NCI-H1930 (cell line): Measurements from ENCODE around the gene BHMT.
A peak's percentile ranks its signal among the peaks of the same experiment; 100 is the strongest.

Source experiments
- DNase-seq, 2 experiments: peaks; one replicate each; lab custom pipeline; 2025; lab: John Stamatoyannopoulos, UW

The BHMT gene, protein sequence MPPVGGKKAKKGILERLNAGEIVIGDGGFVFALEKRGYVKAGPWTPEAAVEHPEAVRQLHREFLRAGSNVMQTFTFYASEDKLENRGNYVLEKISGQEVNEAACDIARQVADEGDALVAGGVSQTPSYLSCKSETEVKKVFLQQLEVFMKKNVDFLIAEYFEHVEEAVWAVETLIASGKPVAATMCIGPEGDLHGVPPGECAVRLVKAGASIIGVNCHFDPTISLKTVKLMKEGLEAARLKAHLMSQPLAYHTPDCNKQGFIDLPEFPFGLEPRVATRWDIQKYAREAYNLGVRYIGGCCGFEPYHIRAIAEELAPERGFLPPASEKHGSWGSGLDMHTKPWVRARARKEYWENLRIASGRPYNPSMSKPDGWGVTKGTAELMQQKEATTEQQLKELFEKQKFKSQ

DNA sequence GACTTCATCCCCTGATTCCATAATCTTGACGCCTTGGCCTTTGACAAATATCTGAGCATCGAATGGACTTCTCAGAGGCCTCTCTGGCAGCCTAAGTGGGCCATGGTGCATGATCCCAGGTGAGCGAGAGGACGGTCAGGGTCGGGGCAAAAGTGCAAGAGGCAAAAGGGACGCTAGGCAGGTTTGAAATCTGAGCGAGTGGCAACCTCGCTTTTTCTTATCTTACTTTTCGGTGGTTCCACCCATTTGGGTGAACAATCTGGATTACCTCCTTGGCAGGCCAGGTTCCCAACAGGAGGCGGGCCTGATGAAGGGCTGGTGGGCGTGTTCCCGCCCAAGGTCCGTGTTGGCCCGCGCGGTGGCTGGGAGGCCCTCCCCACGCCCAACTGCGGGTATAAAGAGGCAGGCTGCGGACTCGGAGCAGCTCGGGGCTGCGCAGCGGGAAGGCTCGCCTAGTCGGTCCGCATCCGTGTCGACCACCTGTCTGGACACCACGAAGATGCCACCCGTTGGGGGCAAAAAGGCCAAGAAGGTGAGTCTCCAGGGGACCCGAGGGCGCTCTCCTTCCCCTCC, at the start of gene BHMT:
TSS of gene BHMT (plus strand) at position 423 of the 573 bp plus-strand sequence. CDS start at position 500, 77 bp downstream.
- DNase-seq = no peak

DNA sequence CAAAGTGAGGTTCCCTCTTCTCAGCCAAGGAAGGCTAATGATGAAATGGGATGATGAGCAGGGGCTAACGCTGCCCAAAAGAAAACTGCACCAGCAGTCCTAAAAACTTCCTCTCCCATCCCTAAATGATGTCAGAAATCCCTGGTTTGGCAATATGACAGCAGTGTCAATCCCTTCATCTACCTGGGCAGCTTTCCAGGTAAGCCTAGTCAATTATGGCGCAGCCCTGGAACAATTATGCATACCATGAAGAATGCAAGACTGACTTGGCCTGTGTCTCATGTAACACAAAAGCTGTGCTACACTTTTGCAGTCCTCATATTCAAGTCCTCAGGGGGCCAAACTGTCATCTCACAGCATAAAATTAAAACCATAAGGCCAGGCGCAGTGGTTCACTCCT, 49.2 kb upstream of the BHMT start:
- no peak for DNase-seq

DNA sequence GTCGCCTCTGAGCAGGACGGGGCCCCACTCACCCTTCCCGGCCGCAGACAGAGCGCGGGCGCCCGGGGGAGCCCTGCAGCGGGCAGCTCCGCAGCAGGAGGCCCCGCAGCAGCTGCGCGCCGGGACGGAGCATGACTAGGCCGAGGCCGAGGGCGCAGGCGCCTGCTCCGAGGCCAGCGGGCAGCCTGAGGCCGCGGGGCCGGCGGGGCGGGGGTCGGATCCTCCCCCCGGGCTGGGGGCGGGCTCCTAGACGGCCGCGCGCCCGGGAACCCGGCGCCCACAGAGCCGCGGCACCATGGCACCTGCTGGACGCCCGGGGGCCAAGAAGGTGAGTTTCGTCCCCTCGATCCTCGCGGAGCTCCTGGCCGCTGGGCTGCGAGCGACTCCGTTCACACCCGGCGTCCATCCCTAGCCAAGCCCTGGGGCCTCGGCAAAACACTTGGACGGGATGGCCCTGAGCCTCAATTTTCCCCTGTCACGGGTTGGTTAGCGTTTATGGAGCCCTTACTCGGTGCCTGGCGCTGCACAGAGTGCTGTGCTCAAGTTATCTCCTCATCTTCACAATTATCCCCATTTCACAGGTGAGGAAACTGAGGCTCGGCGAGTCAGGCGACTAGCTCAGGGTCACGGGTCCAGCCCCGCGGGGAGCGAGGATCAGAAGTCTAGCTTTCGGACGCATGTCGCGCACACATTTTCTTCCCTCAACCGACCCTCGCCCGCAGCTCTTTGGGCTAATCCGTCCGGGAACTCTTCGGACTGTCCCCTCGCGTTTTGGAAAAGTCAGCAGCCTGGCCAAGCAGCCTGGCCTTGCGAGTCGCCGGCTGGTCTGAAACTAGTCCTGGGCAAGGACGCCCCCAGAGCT, 41.9 kb upstream of the BHMT start, which contains the start of the genes BHMT2 and DMGDH:
TSS of gene BHMT2 (plus strand) at position 280 of the 862 bp plus-strand sequence. CDS start at position 296, 16 bp downstream.
TSS of gene DMGDH (minus strand) at position 187 of the 862 bp plus-strand sequence. CDS start at position 133, 54 bp downstream.
- no peak for DNase-seq

DNA sequence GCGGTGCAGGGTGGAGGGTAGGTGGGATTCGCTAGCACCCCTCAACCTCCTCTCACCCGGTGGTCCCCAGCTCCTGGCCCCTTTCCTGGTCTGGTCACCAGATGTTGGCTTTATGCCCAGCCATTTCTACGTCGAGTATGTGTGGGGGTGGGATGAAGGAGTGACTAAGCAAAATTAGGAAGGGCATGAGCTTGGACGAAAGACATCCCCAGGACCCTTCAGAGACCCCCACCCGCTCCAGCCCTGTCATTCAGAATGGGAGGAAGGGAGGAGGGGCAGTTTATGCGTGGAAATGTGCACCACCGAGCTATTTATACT, 41.3 kb upstream of the BHMT start:
- DNase-seq = no peak

DNA sequence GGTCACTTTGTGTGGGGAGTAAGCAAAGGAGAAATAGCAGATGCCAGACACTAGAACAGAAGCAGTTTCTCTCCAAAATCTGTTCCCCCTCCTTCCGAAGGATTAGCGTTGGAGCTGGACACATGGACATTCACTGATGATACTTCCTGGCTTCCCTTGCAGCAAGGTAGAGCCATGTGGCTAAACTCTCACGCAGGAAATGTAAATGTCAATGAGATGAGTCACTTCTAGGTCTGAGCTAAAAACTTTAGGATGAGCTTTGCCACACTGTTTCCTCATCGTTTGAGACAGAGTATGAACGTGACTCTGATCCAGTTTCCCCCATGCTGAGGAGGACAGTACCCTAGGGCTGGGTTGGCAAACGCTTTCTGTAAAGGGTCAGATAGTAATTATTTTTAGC, 37.0 kb upstream of the BHMT start:
- no peak for DNase-seq

DNA sequence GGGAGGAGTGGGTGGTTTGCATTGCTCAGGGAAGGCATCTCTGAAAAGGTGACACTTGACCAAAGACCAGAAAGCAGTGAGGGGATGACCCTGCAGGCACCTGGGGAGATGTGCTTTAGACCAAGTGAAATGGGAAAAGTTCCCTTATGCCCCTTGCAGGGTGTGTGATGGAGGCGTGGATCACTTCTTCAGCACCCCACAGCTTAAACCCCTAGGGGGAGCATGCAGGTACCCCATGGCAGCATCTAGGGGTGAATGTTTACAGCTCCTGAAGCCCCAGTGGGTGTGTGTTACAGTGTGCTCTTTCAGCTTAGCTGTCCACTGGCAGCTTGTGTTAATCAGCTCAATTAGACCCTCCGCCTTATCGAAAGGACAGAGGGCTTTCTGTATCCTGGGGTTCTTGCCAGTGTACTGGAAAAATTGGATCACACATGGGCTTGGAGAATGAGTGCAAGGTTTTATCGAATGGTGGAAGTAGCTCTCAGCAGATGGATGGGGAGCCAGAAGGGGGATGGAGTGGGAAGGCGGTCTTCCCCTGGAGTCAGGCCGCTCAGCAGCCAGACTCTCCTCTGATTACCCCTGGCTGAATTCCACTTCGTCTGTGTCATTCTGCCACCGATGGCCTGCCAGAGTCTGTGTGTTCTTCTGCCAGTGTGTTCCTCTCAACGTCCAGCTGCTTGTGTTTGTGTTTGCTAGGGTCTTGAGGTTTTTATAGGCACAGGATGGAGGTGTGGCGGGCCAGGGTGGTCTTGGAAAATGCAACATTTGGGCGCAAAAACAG, 35.8 kb upstream of the BHMT start:
- DNase-seq = no peak

DNA sequence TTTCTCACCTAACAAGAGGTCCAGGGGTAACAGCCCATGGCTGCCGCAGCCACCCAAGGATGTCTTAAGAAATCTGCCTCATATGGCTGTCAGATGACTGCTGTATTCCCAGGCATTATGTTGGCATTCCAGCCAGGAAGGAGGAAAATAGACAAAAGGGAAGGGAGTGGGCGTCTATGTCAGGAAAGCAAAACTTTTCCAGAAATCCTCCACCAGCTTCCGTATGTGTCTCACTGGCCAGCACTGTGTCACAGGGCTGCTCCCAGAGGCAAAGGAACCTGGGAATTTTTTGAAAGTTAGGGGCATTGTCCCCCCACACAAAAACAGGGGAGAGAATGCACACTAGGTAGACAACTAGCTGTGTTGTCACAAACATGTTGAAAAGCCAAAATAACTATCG, 34.8 kb upstream of the BHMT start:
- DNase-seq = no peak

DNA sequence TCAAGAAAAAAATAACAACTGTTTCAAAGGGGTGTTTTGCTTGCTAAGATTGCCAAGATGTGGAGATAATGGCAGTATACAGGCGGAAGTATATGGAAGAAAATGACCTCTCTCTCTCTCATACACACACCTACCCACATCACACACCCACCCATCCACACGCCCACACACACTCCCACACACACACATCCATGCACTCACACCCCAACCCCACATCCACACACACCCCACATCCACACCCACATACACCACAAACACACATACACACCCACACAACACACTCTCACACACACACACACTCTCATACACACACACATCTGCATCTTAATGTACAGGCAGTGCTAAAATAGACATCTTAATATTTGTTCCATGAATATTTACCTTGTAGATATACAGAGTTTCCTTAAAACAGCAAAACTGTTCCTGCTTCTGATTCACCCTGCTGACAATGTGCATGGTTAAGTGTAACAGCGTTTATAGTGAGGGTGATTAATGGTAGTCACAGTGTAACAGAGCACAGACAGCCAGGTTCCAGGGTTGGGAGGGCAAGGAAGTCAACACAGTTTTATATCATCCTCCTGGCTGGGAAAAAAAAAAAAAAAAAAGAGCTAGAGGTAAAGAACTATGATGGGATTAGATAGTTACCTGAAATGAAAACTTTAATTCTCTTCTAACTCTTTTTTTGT, 33.8 kb upstream of the BHMT start:
- no peak for DNase-seq

DNA sequence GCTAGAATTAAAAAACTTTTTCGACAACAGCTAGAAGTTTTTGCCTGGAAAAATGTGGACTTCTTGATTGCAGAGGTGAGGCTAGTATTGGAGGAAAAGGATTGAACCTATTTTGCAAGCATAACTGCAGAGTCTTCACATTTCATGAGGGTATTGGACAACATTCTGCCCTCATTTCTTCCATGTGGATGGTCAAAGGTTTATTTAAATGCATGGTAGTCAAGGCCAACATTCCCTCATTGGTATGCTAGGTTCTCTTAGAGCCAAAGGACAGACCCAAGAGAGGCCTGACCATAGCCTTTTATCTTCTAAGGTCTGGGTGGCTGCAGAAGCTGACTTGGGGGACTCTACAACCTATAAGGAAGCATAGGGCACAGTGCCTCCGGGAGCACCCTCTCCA, 30.8 kb upstream of the BHMT start:
- DNase-seq = no peak

DNA sequence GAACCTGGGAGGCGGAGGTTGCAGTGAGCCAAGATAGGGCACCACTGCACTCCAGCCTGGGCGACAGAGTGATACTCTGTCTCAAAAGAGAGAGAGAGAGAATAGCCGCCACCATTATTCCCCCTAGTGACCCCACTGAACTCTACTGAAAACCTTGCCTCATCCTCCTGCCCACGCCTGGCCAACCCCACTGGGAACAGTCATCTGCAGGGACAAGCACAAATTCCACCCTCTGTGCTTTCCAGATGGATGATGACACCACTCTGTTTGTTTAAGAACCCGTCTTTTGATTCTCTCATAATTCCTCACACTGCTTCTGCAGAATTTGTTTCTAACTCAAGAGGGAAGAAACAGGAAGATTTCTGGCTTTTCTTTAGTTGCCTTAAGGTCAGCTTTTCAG, 29.8 kb upstream of the BHMT start:
- no peak for DNase-seq

DNA sequence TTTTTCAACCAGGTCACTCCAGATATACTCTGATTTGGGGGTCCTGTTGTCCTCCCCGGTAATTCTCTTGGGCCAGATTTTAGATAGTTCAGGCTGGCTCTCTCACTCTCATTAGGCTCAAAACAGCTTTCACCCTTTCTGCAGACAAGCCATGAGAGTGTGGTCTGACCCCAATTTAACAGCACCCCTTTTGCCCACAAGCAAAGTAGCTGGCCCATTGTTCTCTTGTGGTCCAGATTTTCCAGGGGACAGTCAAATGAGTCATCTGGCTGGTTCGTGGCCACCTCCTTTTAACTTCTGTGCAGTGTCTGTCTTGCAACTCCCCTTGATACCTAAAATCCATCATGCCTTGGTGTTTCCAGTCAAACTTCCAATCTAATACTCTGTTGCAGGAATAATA, 25.5 kb upstream of the BHMT start:
- DNase-seq = no peak

DNA sequence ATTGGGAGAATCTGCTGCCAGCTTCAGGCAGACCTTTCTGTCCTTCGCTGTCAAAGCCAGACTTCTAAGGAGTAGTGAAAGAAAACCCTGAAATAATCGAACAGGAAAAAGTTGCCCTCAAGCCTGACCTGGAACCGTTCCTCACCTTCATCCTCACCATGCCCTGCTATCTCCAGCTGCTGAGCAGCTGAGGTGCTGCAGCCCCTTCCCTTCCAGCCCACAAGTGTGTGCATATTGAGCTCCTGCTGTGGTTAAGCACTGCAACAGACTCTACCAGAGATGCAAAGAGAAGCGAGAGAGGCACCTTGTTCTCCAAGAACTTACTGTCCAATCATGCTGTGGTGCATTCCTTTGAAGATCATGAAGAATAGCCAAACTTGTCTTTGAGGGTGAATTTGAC, 23.1 kb upstream of the BHMT start:
- no peak for DNase-seq

DNA sequence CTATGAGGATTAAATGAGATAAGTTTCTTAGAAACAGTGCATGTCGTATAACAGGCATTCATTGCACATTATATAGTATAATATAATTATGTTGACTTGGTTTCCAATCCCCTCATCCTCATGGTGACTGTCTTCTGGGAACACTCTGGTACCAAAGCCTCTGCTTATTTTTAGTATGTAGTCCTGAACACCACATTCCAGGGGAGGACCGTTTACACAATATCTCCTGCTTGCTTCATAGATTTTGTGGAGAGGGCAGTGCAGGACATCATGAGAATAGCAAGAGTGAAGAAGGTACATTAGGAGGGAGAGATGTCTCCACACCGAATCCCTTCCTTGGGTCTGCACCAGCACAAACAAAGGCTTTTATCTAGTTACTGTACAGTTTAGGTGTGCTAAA, 20.5 kb upstream of the BHMT start:
- no peak for DNase-seq

DNA sequence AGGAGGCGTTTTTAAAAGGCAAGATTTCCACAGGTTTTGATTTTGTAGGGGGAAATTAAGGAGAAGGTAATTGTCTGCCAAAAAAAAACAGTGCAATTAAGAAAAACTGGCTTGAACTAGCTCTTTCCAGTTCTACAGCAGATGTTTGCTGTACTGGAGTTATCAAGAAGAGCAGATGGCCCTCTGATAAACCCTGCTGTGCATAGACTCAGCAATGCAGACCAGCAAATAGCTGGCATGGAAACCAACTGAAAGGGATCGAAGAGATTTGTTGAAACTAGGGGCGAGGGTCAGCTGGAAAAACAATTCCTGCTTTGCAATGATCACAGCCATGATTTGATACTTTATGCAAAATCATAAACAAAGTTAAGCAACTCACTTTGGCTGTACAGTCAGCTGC, 17.8 kb upstream of the BHMT start:
- DNase-seq = peak; percentile 26 to 42

DNA sequence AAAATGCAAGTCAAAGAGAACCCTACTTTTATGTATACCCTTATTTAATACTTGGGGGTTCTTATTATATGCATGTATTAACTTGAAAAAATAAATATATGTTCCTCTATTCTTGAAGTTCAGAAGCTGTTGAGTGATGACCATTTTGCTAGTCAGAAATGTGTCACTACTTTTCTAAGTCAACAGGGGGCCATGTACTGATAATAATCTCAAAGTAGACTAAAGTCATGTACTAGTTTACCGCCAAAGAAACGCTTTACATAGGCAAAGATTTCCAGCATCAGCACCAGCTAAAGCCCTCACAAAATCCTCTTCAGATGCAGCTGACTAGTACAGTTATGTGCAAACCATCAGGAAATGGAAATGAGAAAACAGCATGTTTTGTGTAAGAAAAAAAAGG, 5.7 kb upstream of the BHMT start:
- no peak for DNase-seq

DNA sequence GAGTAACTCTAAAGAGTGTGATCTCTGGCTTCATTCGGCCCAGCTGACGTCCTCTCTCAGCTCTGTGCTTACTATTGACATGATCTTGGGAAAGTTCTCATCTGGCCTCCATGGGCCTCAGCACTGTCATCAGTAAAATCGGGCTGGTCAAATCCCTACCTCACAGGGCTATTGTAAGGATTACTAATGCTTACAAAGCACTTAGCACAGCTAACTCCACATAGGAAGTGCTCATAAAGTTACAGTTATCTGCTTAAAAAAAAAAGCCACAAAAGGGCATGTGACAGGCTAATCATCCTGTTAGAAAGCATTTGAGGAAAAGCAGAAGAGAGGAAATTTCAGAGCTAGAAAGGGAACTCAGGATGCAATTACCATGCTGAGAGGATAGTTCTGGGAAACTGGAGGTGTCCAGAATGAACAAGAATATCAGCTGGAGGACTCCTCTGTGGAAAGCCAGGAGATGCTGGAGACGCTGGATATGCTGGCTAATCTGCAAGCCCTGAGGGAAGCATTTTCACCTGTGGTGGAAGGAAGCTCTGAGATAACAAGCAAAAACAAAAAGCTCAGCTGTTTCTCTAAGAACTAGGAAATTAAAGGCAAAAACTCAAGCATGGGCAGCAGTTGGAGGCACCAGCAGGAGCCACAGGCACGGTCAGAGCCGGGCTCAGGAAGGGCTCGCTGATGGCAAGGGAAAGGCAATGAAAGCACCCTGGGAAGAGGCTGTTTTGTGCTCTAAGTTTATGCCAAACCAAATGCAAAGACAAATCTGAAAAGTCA, 4.4 kb upstream of the BHMT start:
- no peak for DNase-seq

DNA sequence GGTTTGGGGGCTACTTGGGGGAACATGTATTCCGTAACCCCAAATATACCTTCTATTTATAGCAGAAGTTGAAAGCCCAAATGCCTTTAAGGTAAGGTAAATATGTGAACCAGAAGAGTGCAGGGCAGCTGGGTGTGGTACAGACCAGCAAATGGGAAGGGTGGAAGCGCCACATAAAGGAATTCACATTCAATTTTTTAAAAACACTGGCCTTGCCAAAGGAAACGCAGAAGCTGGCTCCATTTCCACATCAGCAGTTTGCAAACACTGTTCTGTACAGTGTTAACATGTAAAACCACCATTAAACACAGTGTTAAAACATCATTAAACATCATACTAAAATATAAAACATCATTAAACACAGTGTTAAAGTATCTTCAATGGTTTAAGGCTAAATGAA, 3.5 kb upstream of the BHMT start:
- no peak for DNase-seq

DNA sequence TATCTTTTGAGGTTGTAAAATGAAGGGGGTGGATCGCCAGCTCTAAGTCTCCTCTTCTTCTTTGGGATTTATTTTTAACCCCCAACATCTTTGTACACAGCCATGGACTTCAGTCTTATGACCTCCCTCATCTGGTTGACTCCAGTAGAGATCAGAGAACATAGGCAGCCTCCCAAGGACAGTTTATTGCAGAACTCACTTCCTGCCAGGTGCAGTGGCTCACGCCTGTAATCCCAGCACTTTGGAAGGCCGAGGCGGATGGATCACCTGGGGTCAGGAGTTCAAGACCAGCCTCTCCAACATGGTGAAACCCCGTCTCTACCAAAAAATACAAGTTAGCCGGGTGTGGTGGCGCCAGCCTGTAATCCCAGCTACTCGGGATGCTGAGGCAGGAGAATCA, 2.8 kb upstream of the BHMT start:
- DNase-seq = no peak

DNA sequence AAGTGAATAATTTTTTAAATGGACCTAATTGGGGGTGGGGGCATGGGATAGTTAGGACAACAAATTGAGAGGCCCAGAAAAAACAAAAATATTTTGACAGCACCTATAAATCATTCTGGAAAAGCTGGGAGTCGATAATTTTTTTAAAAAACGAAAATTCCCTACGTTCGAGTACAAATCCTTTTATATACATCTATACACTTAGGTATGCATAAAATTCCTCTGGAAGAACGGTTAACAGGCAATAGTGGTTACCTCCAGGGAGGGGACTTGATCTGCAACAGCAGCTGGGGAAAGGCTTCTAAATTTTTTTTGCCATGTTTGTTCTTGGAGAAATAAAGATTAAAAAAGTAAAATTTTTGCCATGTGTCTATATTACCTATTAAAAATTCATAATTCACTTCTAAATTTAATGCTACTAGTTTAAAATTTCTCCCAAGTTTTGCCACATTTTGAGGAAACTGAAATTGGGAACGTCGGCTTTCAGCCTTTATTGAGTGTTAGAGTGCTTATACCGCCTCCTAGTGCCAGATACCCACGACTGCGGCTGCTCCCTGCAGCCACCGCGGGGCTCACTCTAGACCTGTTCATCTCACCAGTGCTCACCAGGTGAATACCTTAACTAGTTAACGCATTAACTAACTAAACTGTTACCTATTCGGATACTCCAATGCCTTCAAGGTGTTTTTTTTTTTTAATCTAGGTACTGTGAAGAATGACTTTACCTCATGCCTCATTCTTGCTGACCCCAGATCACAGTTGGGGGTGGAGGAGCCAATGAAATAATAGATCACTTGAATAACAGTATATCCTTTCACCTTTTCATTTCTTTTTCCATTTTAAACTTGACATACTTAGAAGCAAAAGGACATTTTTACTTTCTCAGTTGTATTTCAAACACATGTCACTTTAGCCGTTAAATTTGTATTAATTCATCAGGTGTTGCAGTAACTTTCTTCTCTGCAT, 1.8 kb upstream of the BHMT start:
- DNase-seq = no peak
